ENCODE results near the gene MRPL14.

GRCh38 chr6:44128020-44128917, 1.0 kb upstream of the MRPL14 start:
- no peak for TF ChIP-seq CTCF (IDR thresholded peaks at IDR 0.05)
- TF ChIP-seq POLR2A (IDR thresholded peaks at IDR 0.05) = no peak
